Smooth muscle cell (in vitro differentiated cells): Measurements from ENCODE around the gene C20orf204. TPM values are rescaled to one million over a fixed set of nuclear protein-coding genes. Genes with fewer than 3 reads are reported as not detected.

ENCODE experiments used
- DNase-seq: peaks from one replicate; lab custom pipeline; 2025; ENCODE audit not compliant: unreplicated experiment; lab: John Stamatoyannopoulos, UW
- H2AFZ ChIP-seq: fragments of 200-600 bp; sonication (generic); 2 replicates; pipeline ENCODE4 v1.6.0; 2016; ENCODE audit warnings: antibody characterized with exemption, low read depth, mild to moderate bottlenecking
- H3F3A ChIP-seq: fragments of 200-600 bp; sonication (generic); 2 replicates; pipeline ENCODE4 v1.6.0; 2017; ENCODE audit warnings: antibody characterized with exemption, low read depth
- H3K27ac ChIP-seq: fragments of 200-600 bp; sonication (generic); 2 replicates; pipeline ENCODE4 v1.5.1; 2016; ENCODE audit warnings: low read depth, mild to moderate bottlenecking
- H3K27me3 ChIP-seq: fragments of 200-600 bp; sonication (generic); 2 replicates; pipeline ENCODE4 v1.6.1; 2016; ENCODE audit warnings: low read depth, mild to moderate bottlenecking
- H3K36me3 ChIP-seq: fragments of 200-600 bp; sonication (generic); 2 replicates; pipeline ENCODE4 v1.5.1; 2016; ENCODE audit warnings: low read depth
- H3K4me1 ChIP-seq: fragments of 200-600 bp; sonication (generic); 2 replicates; pipeline ENCODE4 v1.5.1; 2016; ENCODE audit warnings: low read depth
- H3K4me2 ChIP-seq: fragments of 200-600 bp; sonication (generic); 2 replicates; pipeline ENCODE4 v1.6.0; 2016; ENCODE audit warnings: mild to moderate bottlenecking
- H3K4me3 ChIP-seq: fragments of 200-600 bp; sonication (generic); 2 replicates; pipeline ENCODE4 v1.5.1; 2016; ENCODE audit warnings: mild to moderate bottlenecking
- H3K79me2 ChIP-seq: fragments of 200-600 bp; sonication (generic); 2 replicates; pipeline ENCODE4 v1.6.0; 2016; ENCODE audit warnings: low read depth, mild to moderate bottlenecking
- H3K9ac ChIP-seq: fragments of 200-600 bp; sonication (generic); 2 replicates; pipeline ENCODE4 v1.6.0; 2016; ENCODE audit warnings: low read depth
- H3K9me3 ChIP-seq: fragments of 200-600 bp; sonication (generic); replicated peaks from 2 replicates; pipeline ENCODE4 v1.5.1; 2016; ENCODE audit warnings: low read depth
- H4K20me1 ChIP-seq: fragments of 200-600 bp; sonication (generic); 2 replicates; pipeline ENCODE4 v1.6.0; 2016; ENCODE audit warnings: low read depth
- WGBS: methylation state at CpG from one replicate; pipeline ENCODE4 v1.1.7; 2016; ENCODE audit warnings: low lambda C conversion rate; 5-methylcytosine and 5-hydroxymethylcytosine counted together
- polyA plus RNA-seq: library from polyadenylated mRNA; unstranded; fragments of >200 nt; fragmentation: Nextera tagmentation; extraction: Ambion mirVana; gene quantifications from 2 replicates; pipeline ENCODE4 v1.2.1, GENCODE V29; 2016
- total RNA-seq: library from RNA; depleted of rRNA; stranded (reverse); fragments of >200 nt; gene quantifications from 2 replicates; pipeline ENCODE4 v1.2.3, GENCODE V29; 2014
- TF ChIP-seq, protein P1 (sequence below): fragments of 200-600 bp; sonication (generic); IDR thresholded peaks from 2 replicates; pipeline ENCODE4 v1.5.1; 2017; ENCODE audit warnings: borderline replicate concordance, mild to moderate bottlenecking, antibody characterized with exemption; ENCODE audit not compliant: insufficient read depth, poor library complexity, severe bottlenecking

C20orf204 gene
- total and polyA plus RNA-seq, 2 experiments from 2014 or later = 0.09 to 0.87 TPM

DNA sequence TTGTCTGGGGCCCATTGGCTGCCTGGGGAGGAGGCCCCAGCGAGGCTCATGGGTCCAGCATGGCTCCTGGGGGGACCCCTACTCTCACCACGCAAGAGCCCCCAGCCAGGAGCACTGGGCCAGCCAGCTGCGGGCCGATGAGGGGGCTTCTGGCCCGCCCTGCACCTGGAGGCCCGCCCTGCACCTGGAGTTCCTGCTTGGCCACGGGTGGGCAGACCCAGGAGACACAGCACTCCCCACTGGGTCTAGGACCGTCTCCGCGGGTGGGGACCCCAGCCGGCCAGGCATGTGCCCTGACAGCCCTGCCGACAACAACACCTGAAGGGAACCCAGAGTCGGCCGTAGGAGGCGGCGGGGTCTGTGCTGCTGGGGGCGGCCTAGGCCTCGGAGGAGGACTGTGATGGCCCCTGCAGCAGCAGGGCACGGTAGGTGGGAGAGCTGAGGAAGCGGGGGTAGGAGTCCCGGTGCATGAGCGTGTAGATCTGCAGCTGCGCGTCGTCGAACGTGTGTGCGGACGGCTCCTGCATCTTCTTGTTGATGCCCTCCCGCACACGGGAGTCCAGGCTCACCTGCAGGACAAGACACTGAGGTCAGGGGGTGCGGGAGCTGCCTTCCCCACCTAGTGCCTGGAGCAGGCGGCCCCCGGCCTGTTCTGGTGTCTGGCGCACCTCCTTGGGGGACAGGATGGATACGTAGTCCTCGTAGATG is 37.6 kb downstream of the C20orf204 start:
- no peaks in the 10 kb centered on the region for H3K4me1 ChIP-seq
- TF ChIP-seq, protein P1, sequence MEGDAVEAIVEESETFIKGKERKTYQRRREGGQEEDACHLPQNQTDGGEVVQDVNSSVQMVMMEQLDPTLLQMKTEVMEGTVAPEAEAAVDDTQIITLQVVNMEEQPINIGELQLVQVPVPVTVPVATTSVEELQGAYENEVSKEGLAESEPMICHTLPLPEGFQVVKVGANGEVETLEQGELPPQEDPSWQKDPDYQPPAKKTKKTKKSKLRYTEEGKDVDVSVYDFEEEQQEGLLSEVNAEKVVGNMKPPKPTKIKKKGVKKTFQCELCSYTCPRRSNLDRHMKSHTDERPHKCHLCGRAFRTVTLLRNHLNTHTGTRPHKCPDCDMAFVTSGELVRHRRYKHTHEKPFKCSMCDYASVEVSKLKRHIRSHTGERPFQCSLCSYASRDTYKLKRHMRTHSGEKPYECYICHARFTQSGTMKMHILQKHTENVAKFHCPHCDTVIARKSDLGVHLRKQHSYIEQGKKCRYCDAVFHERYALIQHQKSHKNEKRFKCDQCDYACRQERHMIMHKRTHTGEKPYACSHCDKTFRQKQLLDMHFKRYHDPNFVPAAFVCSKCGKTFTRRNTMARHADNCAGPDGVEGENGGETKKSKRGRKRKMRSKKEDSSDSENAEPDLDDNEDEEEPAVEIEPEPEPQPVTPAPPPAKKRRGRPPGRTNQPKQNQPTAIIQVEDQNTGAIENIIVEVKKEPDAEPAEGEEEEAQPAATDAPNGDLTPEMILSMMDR = no peak
- WGBS = 96% methylated on average over 35 of the region's 37 CpGs
- H3K9me3 ChIP-seq = no peaks in the 10 kb centered on the region
- no peak overlapping the region for H3K27ac ChIP-seq
- H3K9ac ChIP-seq = no peak overlapping the region
- H3K79me2 ChIP-seq = no peaks in the 10 kb centered on the region
- H3K4me2 ChIP-seq = no peak overlapping the region
- no peak overlapping the region for H2AFZ ChIP-seq
- H3K27me3 ChIP-seq = no peaks in the 10 kb centered on the region
- no peaks in the 10 kb centered on the region for H3K36me3 ChIP-seq
- no peaks in the 10 kb centered on the region for H4K20me1 ChIP-seq
- H3F3A ChIP-seq = no peaks in the 10 kb centered on the region
- no peak for DNase-seq
- no peak overlapping the region for H3K4me3 ChIP-seq

DNA sequence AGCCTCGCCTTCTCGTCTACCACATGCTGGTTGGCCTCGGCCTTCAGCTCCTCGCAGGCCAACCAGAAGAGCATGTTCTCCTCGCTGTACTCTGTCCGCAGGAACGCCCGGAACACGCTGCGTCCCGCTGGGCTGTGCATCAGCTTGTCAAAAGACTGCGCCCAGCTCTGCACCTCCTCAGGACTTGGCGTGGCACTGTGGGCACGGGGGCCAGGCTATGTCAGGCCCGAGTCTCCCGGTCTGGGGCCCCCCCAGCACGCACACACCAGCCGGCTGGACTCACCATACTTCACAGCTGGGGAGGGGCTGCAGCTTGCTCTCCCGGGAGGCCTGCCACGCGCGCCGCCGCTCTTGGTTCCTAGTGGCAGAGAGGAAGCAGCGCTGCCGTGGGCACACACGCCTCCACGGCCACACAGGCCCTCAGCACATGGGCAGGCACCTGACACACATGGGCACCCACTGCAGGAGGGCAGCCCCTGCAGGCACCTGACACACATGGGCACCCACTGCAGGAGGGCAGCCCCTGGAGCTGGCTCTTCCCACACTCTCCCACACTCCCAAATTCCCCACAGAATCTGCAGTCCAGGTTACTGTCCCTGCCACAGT is 38.3 kb downstream of the C20orf204 start:
- Histone ChIP-seq H2AFZ (no peak overlapping the region), H3K4me1 (peaks cover 5% of the 10 kb centered on the region), H3K27me3 (no peaks in the 10 kb centered on the region), H3K79me2 (no peaks in the 10 kb centered on the region), H3K36me3 (no peaks in the 10 kb centered on the region), H3K9me3 (no peaks in the 10 kb centered on the region), H3K4me2 (no peak overlapping the region), H3K4me3 (no peak overlapping the region), H3F3A (no peaks in the 10 kb centered on the region), H3K9ac (no peak overlapping the region), H3K27ac (no peak overlapping the region), H4K20me1 (no peaks in the 10 kb centered on the region)
- DNase-seq = no peak
- 96% methylated on average over 27 of the region's 28 CpGs for WGBS
- TF ChIP-seq, protein P1 = no peak

DNA sequence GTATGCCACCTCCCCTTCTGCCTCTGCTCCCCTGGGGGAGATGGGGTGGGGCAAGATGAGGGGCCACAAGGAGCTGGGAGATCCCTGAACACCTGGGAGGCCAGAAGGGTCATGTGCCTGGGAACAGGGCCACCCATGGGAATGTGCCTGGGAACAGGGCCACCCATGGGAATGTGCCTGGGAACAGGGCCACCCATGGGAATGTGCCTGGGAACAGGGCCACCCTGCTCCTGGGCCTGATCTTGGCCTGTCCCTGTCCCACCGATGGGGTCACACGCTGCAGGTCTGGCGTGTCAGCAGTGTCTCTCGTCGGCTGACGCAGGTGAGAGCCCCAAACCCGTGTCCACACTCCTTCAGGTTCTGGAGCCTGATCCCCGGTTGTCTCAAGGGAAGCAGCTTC is 39.0 kb downstream of the C20orf204 start:
- Histone ChIP-seq H3K4me2 (no peak overlapping the region), H2AFZ (no peak overlapping the region), H3K27ac (no peak overlapping the region), H3K4me1 (peaks cover 5% of the 10 kb centered on the region), H3K79me2 (no peaks in the 10 kb centered on the region), H3K9me3 (no peaks in the 10 kb centered on the region), H3F3A (no peaks in the 10 kb centered on the region), H3K9ac (no peak overlapping the region), H3K36me3 (no peaks in the 10 kb centered on the region), H4K20me1 (no peaks in the 10 kb centered on the region), H3K4me3 (no peak overlapping the region), H3K27me3 (no peaks in the 10 kb centered on the region)
- no peak for DNase-seq
- TF ChIP-seq, protein P1 = no peak
- 99% methylated on average over 8 of the region's 8 CpGs for WGBS
